OCI-LY3 (cell line): ENCODE measurements around the gene NRDC.

Experiments used
- CTCF ChIP-seq: fragments of 200-600, 300-600 bp; sonication (generic); IDR thresholded peaks from 2 replicates; pipeline ENCODE4 v1.5.1; 2014; ENCODE audit warnings: antibody characterized with exemption, low read length, low read depth
- EZH2phosphoT487 ChIP-seq: fragments of 200-600 bp; shearing (Covaris generic); IDR thresholded peaks from 2 replicates; pipeline ENCODE4 v1.6.1; 2018; ENCODE audit warnings: antibody characterized with exemption, mixed run types, low read depth

- TF ChIP-seq CTCF (no peak), EZH2phosphoT487 (no peak)
Measured at GRCh38 chr1:51859735-51860134, 18.8 kb downstream of the NRDC start.
